ENCODE data around the gene BHLHE23.

DNA sequence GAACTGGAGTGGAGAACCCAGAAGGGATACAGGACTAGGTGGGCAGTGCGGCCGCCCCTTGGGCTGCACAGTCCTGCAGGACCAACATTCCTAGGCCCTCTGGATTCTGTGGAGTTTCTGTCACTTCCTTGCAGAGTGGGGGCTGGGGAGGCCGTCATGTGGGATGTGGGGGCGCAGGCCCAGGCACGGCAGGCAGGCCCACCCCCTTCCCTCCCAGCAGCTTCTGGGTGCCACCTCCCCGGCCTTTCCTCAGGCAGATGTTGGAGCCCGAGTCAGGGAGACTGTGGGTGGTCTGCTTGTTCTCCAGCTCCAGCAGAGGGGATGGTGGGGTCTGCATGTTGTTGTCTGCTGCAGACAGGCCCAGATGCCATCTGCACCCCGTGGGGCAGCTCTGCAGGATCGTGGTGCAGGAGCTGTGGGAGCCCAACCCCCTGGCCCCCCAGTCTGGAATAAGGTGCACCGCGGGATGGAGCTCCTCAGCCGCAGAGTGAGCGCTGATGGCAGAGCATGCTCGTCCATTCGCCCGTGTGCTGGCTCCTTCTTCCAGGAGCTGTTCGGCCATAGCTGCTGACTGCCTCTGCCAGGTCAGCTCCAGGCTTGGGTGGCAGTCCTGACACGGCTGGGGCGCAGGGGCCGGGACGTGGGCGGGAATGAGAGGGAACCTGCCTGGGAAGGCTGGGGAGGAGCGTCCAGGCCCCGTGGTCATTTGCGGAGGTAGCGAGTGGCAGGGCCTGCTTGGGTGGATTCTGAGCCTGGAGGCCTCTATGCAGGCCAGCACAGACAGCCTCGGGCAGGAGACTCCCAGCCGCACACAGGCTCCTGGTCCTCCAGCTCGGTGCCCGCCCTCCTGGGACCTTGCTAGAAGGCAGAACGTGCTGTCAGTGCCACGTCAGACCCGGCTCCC lies 36.2 kb downstream of the BHLHE23 start:
- TF ChIP-seq, protein P1, sequence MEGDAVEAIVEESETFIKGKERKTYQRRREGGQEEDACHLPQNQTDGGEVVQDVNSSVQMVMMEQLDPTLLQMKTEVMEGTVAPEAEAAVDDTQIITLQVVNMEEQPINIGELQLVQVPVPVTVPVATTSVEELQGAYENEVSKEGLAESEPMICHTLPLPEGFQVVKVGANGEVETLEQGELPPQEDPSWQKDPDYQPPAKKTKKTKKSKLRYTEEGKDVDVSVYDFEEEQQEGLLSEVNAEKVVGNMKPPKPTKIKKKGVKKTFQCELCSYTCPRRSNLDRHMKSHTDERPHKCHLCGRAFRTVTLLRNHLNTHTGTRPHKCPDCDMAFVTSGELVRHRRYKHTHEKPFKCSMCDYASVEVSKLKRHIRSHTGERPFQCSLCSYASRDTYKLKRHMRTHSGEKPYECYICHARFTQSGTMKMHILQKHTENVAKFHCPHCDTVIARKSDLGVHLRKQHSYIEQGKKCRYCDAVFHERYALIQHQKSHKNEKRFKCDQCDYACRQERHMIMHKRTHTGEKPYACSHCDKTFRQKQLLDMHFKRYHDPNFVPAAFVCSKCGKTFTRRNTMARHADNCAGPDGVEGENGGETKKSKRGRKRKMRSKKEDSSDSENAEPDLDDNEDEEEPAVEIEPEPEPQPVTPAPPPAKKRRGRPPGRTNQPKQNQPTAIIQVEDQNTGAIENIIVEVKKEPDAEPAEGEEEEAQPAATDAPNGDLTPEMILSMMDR (IDR thresholded peaks at IDR 0.05 in 2 of 3, conservative IDR thresholded peaks at IDR 0.05 in 1 of 3; ENCODE audit: borderline replicate concordance in 1 of 3, insufficient read depth in 1 of 3, low read depth in 2 of 3, low read length in 2 of 3), result no peak
- TF ChIP-seq POLR2AphosphoS5 (IDR thresholded peaks at IDR 0.05; ENCODE audit: low read depth, low read length), result no peak
- no peak for TF ChIP-seq REST (IDR thresholded peaks at IDR 0.05; ENCODE audit: low read depth)
- no peak for TF ChIP-seq ZBTB33 (IDR thresholded peaks at IDR 0.05; ENCODE audit: extremely low read depth, insufficient replicate concordance, low read length)
- no peak for TF ChIP-seq EZH2 (IDR thresholded peaks at IDR 0.05)
- TF ChIP-seq ZNF274 (IDR thresholded peaks at IDR 0.05; ENCODE audit: low read depth, low read length), result no peak

Data from HCT116 (cell line).